HEK293 (cell line): ENCODE results near the gene FANK1.

Source experiments
- CTCF ChIA-PET: fragments of 350-600 bp; formaldehyde crosslinking; extraction: SDS; loops from one replicate; lab custom pipeline; 2021; ENCODE audit warnings: antibody characterized with exemption; lab: Yijun Ruan, JAX
- POLR2A ChIA-PET: fragments of 300-600 bp; formaldehyde crosslinking; extraction: SDS; loops from one replicate; lab custom pipeline; 2020; ENCODE audit warnings: antibody characterized with exemption, inconsistent platforms; lab: Yijun Ruan, JAX
- H3K27ac ChIP-seq: fragments of 200-500 bp; sonication (Bioruptor generic); 2 replicates; pipeline ENCODE4 v1.5.1; 2014; ENCODE audit warnings: low read depth, low read length, control low read depth, inconsistent platforms; ENCODE audit errors: extremely low read depth
- H3K36me3 ChIP-seq, 2 experiments: fragments of 200-500 bp in 1 of 2; sonication (Bioruptor generic) in 1 of 2; 1 replicate in 1 of 2; 2 replicates in 1 of 2; pipeline ENCODE4 v1.5.1; 2014 to 2017; ENCODE audit warnings: inconsistent platforms in 2 of 2, low read length in 2 of 2; ENCODE audit not compliant: control insufficient read depth in 2 of 2, insufficient read depth in 1 of 2
- H3K4me1 ChIP-seq: fragments of 200-500 bp; sonication (Bioruptor generic); 2 replicates; pipeline ENCODE4 v1.5.1; 2014; ENCODE audit warnings: mild to moderate bottlenecking, low read length, inconsistent platforms; ENCODE audit not compliant: control insufficient read depth, insufficient read depth
- H3K4me3 ChIP-seq: 2 replicates; pipeline ENCODE4 v1.5.1; 2011; ENCODE audit warnings: low read depth, mild to moderate bottlenecking, control low read depth, low read length, moderate library complexity
- H3K9me3 ChIP-seq: fragments of 200-500 bp; sonication (Bioruptor generic); 2 replicates; pipeline ENCODE4 v1.5.1; 2014; ENCODE audit warnings: low read depth, low read length, inconsistent platforms; ENCODE audit not compliant: control insufficient read depth, insufficient read depth
- PBX3 ChIP-seq: sonication (generic); formaldehyde crosslinking; IDR thresholded peaks from 2 replicates; pipeline ENCODE4 v1.8.1; 2022; ENCODE audit warnings: mild to moderate bottlenecking, moderate library complexity, missing genetic modification reagents
- PRDM6 ChIP-seq: fragments of 450-650 bp; formaldehyde crosslinking; IDR thresholded peaks from 2 replicates; pipeline ENCODE4 v1.5.1; 2017; ENCODE audit warnings: missing biosample characterization, missing genetic modification characterization
- SP2 ChIP-seq: fragments of 450-650 bp; formaldehyde crosslinking; IDR thresholded peaks from 2 replicates; pipeline ENCODE4 v1.5.1; 2016; ENCODE audit warnings: missing biosample characterization, missing genetic modification characterization
- SP7 ChIP-seq: fragments of 450-650 bp; formaldehyde crosslinking; IDR thresholded peaks from 2 replicates; pipeline ENCODE4 v1.5.1; 2016; ENCODE audit warnings: missing biosample characterization, missing genetic modification characterization
- ZBTB49 ChIP-seq: fragments of 450-650 bp; formaldehyde crosslinking; IDR thresholded peaks from 2 replicates; pipeline ENCODE4 v1.5.1; 2016; ENCODE audit warnings: missing biosample characterization, missing genetic modification characterization, low read depth
- ZFP41 ChIP-seq: fragments of 450-650 bp; formaldehyde crosslinking; IDR thresholded peaks from 2 replicates; pipeline ENCODE4 v1.5.1; 2016; ENCODE audit warnings: missing biosample characterization, missing genetic modification characterization, borderline replicate concordance
- ZNF10 ChIP-seq: fragments of 450-650 bp; formaldehyde crosslinking; IDR thresholded peaks from 2 replicates; pipeline ENCODE4 v1.5.1; 2017; ENCODE audit warnings: missing biosample characterization, missing genetic modification characterization
- ZNF114 ChIP-seq: fragments of 450-650 bp; formaldehyde crosslinking; IDR thresholded peaks from 2 replicates; pipeline ENCODE4 v1.5.0; 2017; ENCODE audit warnings: missing biosample characterization, missing genetic modification characterization
- ZNF214 ChIP-seq: fragments of 450-650 bp; formaldehyde crosslinking; IDR thresholded peaks from 2 replicates; pipeline ENCODE4 v1.5.1; 2017; ENCODE audit warnings: missing biosample characterization, mild to moderate bottlenecking, missing genetic modification characterization, borderline replicate concordance
- ZNF248 ChIP-seq: fragments of 450-650 bp; formaldehyde crosslinking; IDR thresholded peaks from 2 replicates; pipeline ENCODE4 v1.5.1; 2017; ENCODE audit warnings: missing biosample characterization, missing genetic modification characterization
- ZNF266 ChIP-seq: fragments of 450-650 bp; formaldehyde crosslinking; IDR thresholded peaks from 2 replicates; pipeline ENCODE4 v1.5.1; 2016; ENCODE audit warnings: missing biosample characterization, missing genetic modification characterization, low read depth
- ZNF335 ChIP-seq: fragments of 450-650 bp; formaldehyde crosslinking; conservative IDR thresholded peaks from 2 replicates; pipeline ENCODE4 v1.5.1; 2016; ENCODE audit warnings: missing biosample characterization, missing genetic modification characterization
- ZNF426 ChIP-seq: fragments of 450-650 bp; formaldehyde crosslinking; IDR thresholded peaks from 2 replicates; pipeline ENCODE4 v1.5.1; 2017; ENCODE audit warnings: missing biosample characterization, missing genetic modification characterization, mild to moderate bottlenecking, inconsistent platforms, moderate library complexity
- ZNF501 ChIP-seq: fragments of 450-650 bp; formaldehyde crosslinking; IDR thresholded peaks from 2 replicates; pipeline ENCODE4 v1.5.1; 2016; ENCODE audit warnings: missing biosample characterization, missing genetic modification characterization
- ZNF518A ChIP-seq: fragments of 450-650 bp; formaldehyde crosslinking; conservative IDR thresholded peaks from 2 replicates; pipeline ENCODE4 v1.5.1; 2016; ENCODE audit warnings: low read depth, missing biosample characterization, missing genetic modification characterization
- TF ChIP-seq, protein P1 (sequence below): fragments of 450-650 bp; IDR thresholded peaks from 2 replicates; pipeline ENCODE4 v1.5.1; 2018; ENCODE audit warnings: missing biosample characterization, missing genetic modification characterization

FANK1 gene

GRCh38 chr10:126054191-126054590 lies 157.8 kb downstream of the FANK1 start:
- ChIA-PET CTCF (no interaction called here), POLR2A (no interaction called here)
- H3K4me1 ChIP-seq: peaks cover 3% of the 10 kb centered on the region; the same call in 1 of the 2 replicates
- TF ChIP-seq PBX3 (CRISPR knock-in tag) (no peak), ZNF248 (tag by site-specific recombination) (no peak), ZNF426 (no peak), ZBTB49 (tag by site-specific recombination) (no peak)
- no peak overlapping the region for H3K27ac ChIP-seq
- no peak overlapping the region for H3K4me3 ChIP-seq
- no peaks in the 10 kb centered on the region for H3K9me3 ChIP-seq
- no peaks in the 10 kb centered on the region for H3K36me3 ChIP-seq

DNA sequence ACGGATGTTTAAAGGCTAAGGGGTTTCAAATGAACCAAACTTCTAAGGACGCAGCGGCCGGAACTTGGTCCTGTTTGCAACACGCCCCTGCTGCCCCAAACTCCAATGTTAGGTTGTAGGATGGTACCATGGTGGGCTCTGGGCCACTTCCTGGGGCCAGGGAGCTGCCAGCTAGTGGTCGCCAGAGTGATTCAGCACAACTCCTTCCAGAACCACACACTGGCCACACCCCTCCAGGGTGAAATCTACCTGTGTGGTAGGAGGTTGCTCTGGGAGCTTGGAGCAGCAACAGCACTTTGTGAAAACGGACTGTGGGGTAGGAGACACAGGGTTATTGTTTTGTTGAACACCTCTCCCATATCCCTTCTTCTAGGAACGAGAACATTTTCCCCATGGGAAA lies 161.1 kb downstream of the FANK1 start:
- Histone ChIP-seq H3K36me3 (no peaks in the 10 kb centered on the region), H3K4me3 (no peak overlapping the region), H3K27ac (no peak overlapping the region), H3K4me1 (peaks cover 6% of the 10 kb centered on the region; the same call in 1 of the 2 replicates), H3K9me3 (no peaks in the 10 kb centered on the region)
- TF ChIP-seq ZNF114 (tag by site-specific recombination): no peak
- CTCF ChIA-PET: interaction anchor here (0.6 kb wide), 1 partner anchor 538 kb away, joined by 4 read pairs; no protein-coding TSS in a partner anchor
- POLR2A ChIA-PET: no interaction called here

DNA sequence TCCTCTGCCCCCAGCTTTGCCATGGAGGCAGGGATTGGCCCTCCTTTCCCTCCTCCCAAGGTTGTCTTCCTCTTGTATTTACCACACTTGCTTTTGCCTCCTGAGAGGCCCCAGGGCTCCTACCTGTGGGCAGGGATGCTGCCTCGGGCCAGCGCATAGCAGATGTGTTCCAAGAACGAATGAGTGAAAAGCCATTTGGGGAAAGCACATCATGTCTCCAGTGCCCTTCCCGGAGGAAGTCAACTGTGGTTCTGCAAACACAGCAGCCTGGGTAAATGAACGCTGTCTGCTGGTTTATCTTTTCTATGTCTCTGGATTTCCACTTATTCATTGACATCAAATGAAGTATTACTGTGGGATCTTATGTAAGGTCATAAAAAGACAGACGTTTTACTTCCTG lies 161.7 kb downstream of the FANK1 start:
- Histone ChIP-seq H3K27ac (no peak overlapping the region), H3K9me3 (no peaks in the 10 kb centered on the region), H3K4me3 (no peak overlapping the region), H3K36me3 (no peaks in the 10 kb centered on the region), H3K4me1 (peaks cover 6% of the 10 kb centered on the region; the same call in 1 of the 2 replicates)
- ChIA-PET CTCF (interaction anchor here (0.6 kb wide), 1 partner anchor 537 kb away, joined by 4 read pairs; no protein-coding TSS in a partner anchor), POLR2A (no interaction called here)
- TF ChIP-seq SP7 (tag by site-specific recombination) (no peak), ZNF10 (tag by site-specific recombination) (no peak), ZNF501 (tag by site-specific recombination) (no peak), SP2 (tag by site-specific recombination) (no peak), PRDM6 (no peak)

- POLR2A ChIA-PET: no interaction called here
- CTCF ChIA-PET: no interaction called here
- H3K4me3 ChIP-seq: no peak overlapping the region
- TF ChIP-seq ZNF335 (tag by site-specific recombination) (peak; percentile 38; the same call in 1 of the 2 replicates), ZNF266 (tag by site-specific recombination) (no peak), ZNF214 (tag by site-specific recombination) (no peak), ZNF518A (tag by site-specific recombination) (no peak), ZFP41 (tag by site-specific recombination) (no peak)
- TF ChIP-seq, protein P1, sequence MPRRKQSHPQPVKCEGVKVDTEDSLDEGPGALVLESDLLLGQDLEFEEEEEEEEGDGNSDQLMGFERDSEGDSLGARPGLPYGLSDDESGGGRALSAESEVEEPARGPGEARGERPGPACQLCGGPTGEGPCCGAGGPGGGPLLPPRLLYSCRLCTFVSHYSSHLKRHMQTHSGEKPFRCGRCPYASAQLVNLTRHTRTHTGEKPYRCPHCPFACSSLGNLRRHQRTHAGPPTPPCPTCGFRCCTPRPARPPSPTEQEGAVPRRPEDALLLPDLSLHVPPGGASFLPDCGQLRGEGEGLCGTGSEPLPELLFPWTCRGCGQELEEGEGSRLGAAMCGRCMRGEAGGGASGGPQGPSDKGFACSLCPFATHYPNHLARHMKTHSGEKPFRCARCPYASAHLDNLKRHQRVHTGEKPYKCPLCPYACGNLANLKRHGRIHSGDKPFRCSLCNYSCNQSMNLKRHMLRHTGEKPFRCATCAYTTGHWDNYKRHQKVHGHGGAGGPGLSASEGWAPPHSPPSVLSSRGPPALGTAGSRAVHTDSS: no peak
These were observed 162.1 kb downstream of the FANK1 start for GRCh38 chr10:126058507-126058906.

More at GRCh38 chr10:126058507-126058906, 162.1 kb downstream of the FANK1 start:
- H3K9me3 ChIP-seq: no peaks in the 10 kb centered on the region
- H3K36me3 ChIP-seq: no peaks in the 10 kb centered on the region
- peaks cover 6% of the 10 kb centered on the region; the same call in 1 of the 2 replicates for H3K4me1 ChIP-seq
- H3K27ac ChIP-seq: no peak overlapping the region
